Measurements from ENCODE around the gene PAGR1. TPM values are rescaled to one million over a fixed set of nuclear protein-coding genes. Genes with fewer than 3 reads are reported as not detected.
"Not testable (repeated sequence)": the region's sequence is repeated elsewhere in the genome, so short reads cannot be mapped to it uniquely, and the experiment has no call there.

Gene PAGR1
- total and polyA plus RNA-seq, 2 of the 8 experiments (the other 6 are each of a cell fraction or from before 2014, with no cell fraction given), result 35.4 to 56.4 TPM

GRCh38 chr16:29869067-29869466 is 53.1 kb downstream of the PAGR1 start:
- H3K14ac ChIP-seq (ENCODE audit: insufficient read length); H3K4ac ChIP-seq (replicated peaks; ENCODE audit: insufficient read length, low read depth, low read length); H2AFZ ChIP-seq (ENCODE audit: low read length); DNase-seq (ENCODE audit: low read depth in 1 of 2, low spot score in 2 of 2); H2BK15ac ChIP-seq (ENCODE audit: low read length); H3K36me3 ChIP-seq (ENCODE audit: control insufficient read depth in 2 of 4, insufficient read depth in 4 of 4, low read length in 3 of 4); H3K9me3 ChIP-seq (ENCODE audit: insufficient read depth in 2 of 2, low read depth in 1 of 2, low read length in 1 of 2); H2BK120ac ChIP-seq (replicated peaks; ENCODE audit: low read depth, low read length); H2BK12ac ChIP-seq (ENCODE audit: low read depth, low read length); H3K56ac ChIP-seq (replicated peaks; ENCODE audit: insufficient read length, low read depth, low read length); H3K79me2 ChIP-seq (ENCODE audit: control insufficient read depth in 1 of 2, insufficient read depth in 2 of 2, low read length in 2 of 2); H3K27ac ChIP-seq (ENCODE audit: low read depth, low read length); H3K9ac ChIP-seq (replicated peaks in 1 of 4; ENCODE audit: extremely low read depth in 1 of 4, low read depth in 3 of 4, low read length in 3 of 4); H4K20me1 ChIP-seq (replicated peaks in 1 of 2; ENCODE audit: control insufficient read depth in 1 of 2, insufficient read depth in 2 of 2, low read length in 2 of 2); H2BK5ac ChIP-seq (ENCODE audit: low read depth, low read length); H3K23ac ChIP-seq (ENCODE audit: insufficient read length); H2AK5ac ChIP-seq (ENCODE audit: low read depth, low read length); H3K79me1 ChIP-seq (ENCODE audit: low read depth, low read length); H4K91ac ChIP-seq (replicated peaks; ENCODE audit: insufficient read length, low read length); H3K4me1 ChIP-seq (replicated peaks in 1 of 4; ENCODE audit: control insufficient read depth in 3 of 4, insufficient read depth in 4 of 4, low read length in 3 of 4); H3K23me2 ChIP-seq (ENCODE audit: low read depth, low read length); H4K5ac ChIP-seq (ENCODE audit: insufficient read length, low read depth, low read length); H3K18ac ChIP-seq (ENCODE audit: extremely low read depth, low read length); FAIRE-seq; H3K27me3 ChIP-seq (replicated peaks in 1 of 4; ENCODE audit: control insufficient read depth in 3 of 4, extremely low read depth in 1 of 4, insufficient read depth in 3 of 4, low read length in 3 of 4); H3K4me3 ChIP-seq (ENCODE audit: extremely low read depth in 1 of 4, insufficient read depth in 2 of 4, low read depth in 3 of 4, low read length in 4 of 4); H3K4me2 ChIP-seq (ENCODE audit: insufficient read depth in 1 of 2, low read depth in 2 of 2, low read length in 2 of 2); H4K8ac ChIP-seq (ENCODE audit: extremely low read depth, insufficient read depth, low read length); H2BK20ac ChIP-seq (ENCODE audit: low read length): not testable (repeated sequence)
- ChIA-PET POLR2A (ENCODE audit: partially characterized antibody) (interaction anchor here (0.6 to 1.3 kb wide), 4 partner anchors 9 to 152 kb away, joined by 3 to 4 read pairs (median 4); no protein-coding TSS in a partner anchor), CTCF (ENCODE audit: partially characterized antibody) (interaction anchor here (0.6 to 2.4 kb wide), 6 partner anchors 8 to 212 kb away, joined by 3 to 4 read pairs (median 3); partner anchors contain the start of gene TLCD3B)
- 92% methylated on average over 8 of the region's 8 CpGs; no CpG with 5 or more reads in 1 of the 2 experiments for WGBS, 2 experiments (ENCODE audit: extremely low coverage in 1 of 2, insufficient coverage in 1 of 2, insufficient read length in 1 of 2, insufficient replicate concordance in 2 of 2, low coverage in 1 of 2, low lambda C conversion rate in 2 of 2, missing lambda C conversion rate in 1 of 2)

Small RNA genes within 50 kb of the gene (small RNA-seq; reads per million reads assigned to genes)
- not detected for gene AC009133.6 (ENCODE audit: insufficient read depth)
- gene AC120114.4 (ENCODE audit: insufficient read depth), result not detected

Other genes with a start within 250 kb of the PAGR1 start
- 1.6 and 1.8 TPM in 2 replicates for gene SPN, start 152.9 kb upstream of the PAGR1 start, total RNA-seq (2021; fragmentation: NEBNext Ultra II Directional; extraction: Animal tissue kit (Norgen Biotek cat#: 25700))
- 1.3 and 1.5 TPM in 2 replicates for gene SPN, start 152.9 kb upstream of the PAGR1 start, polyA plus RNA-seq (2011; rRNA removed)
- 102 and 106 TPM in 2 replicates for gene QPRT, start 137.0 kb upstream of the PAGR1 start, total RNA-seq (2021; fragmentation: NEBNext Ultra II Directional; extraction: Animal tissue kit (Norgen Biotek cat#: 25700))
- 89.0 and 119 TPM in 2 replicates for gene QPRT, start 137.0 kb upstream of the PAGR1 start, polyA plus RNA-seq (2011; rRNA removed)
- not detected in 2 replicates for gene C16orf54, start 70.2 kb upstream of the PAGR1 start, total RNA-seq (2021; fragmentation: NEBNext Ultra II Directional; extraction: Animal tissue kit (Norgen Biotek cat#: 25700))
- not detected in 2 replicates for gene C16orf54, start 70.2 kb upstream of the PAGR1 start, polyA plus RNA-seq (2011; rRNA removed)
- not detected in 2 replicates for gene ZG16, start 37.9 kb upstream of the PAGR1 start, total RNA-seq (2021; fragmentation: NEBNext Ultra II Directional; extraction: Animal tissue kit (Norgen Biotek cat#: 25700))
- gene ZG16, start 37.9 kb upstream of the PAGR1 start, polyA plus RNA-seq (2011; rRNA removed), result not detected in 2 replicates
- 142 and 145 TPM in 2 replicates for gene KIF22, start 25.4 kb upstream of the PAGR1 start, total RNA-seq (2021; fragmentation: NEBNext Ultra II Directional; extraction: Animal tissue kit (Norgen Biotek cat#: 25700))
- 139 and 161 TPM in 2 replicates for gene KIF22, start 25.4 kb upstream of the PAGR1 start, polyA plus RNA-seq (2011; rRNA removed)
- gene MAZ, start 9.6 kb upstream of the PAGR1 start, total RNA-seq (2021; fragmentation: NEBNext Ultra II Directional; extraction: Animal tissue kit (Norgen Biotek cat#: 25700)), result 376 and 380 TPM in 2 replicates
- 219 and 357 TPM in 2 replicates for gene MAZ, start 9.6 kb upstream of the PAGR1 start, polyA plus RNA-seq (2011; rRNA removed)
- 12.8 and 16.6 TPM in 2 replicates for gene PRRT2, start 4.0 kb upstream of the PAGR1 start, total RNA-seq (2021; fragmentation: NEBNext Ultra II Directional; extraction: Animal tissue kit (Norgen Biotek cat#: 25700))
- 32.6 and 49.7 TPM in 2 replicates for gene PRRT2, start 4.0 kb upstream of the PAGR1 start, polyA plus RNA-seq (2011; rRNA removed)
- gene MVP, start 4.3 kb downstream of the PAGR1 start, total RNA-seq (2021; fragmentation: NEBNext Ultra II Directional; extraction: Animal tissue kit (Norgen Biotek cat#: 25700)), result 1.9 and 2.9 TPM in 2 replicates
- gene MVP, start 4.3 kb downstream of the PAGR1 start, polyA plus RNA-seq (2011; rRNA removed), result 1.9 and 4.3 TPM in 2 replicates
- gene CDIPT, start 47.1 kb downstream of the PAGR1 start, total RNA-seq (2021; fragmentation: NEBNext Ultra II Directional; extraction: Animal tissue kit (Norgen Biotek cat#: 25700)), result 69.2 and 70.9 TPM in 2 replicates
- gene CDIPT, start 47.1 kb downstream of the PAGR1 start, polyA plus RNA-seq (2011; rRNA removed), result 140 and 190 TPM in 2 replicates
- gene SEZ6L2, start 83.4 kb downstream of the PAGR1 start, total RNA-seq (2021; fragmentation: NEBNext Ultra II Directional; extraction: Animal tissue kit (Norgen Biotek cat#: 25700)), result 43.5 and 46.6 TPM in 2 replicates
- gene SEZ6L2, start 83.4 kb downstream of the PAGR1 start, polyA plus RNA-seq (2011; rRNA removed), result 47.7 and 65.7 TPM in 2 replicates
- gene ASPHD1, start 84.3 kb downstream of the PAGR1 start, total RNA-seq (2021; fragmentation: NEBNext Ultra II Directional; extraction: Animal tissue kit (Norgen Biotek cat#: 25700)), result 17.8 and 18.6 TPM in 2 replicates
- 14.1 and 14.5 TPM in 2 replicates for gene ASPHD1, start 84.3 kb downstream of the PAGR1 start, polyA plus RNA-seq (2011; rRNA removed)
- gene KCTD13, start 110.1 kb downstream of the PAGR1 start, total RNA-seq (2021; fragmentation: NEBNext Ultra II Directional; extraction: Animal tissue kit (Norgen Biotek cat#: 25700)), result 10.8 and 12.3 TPM in 2 replicates
- 9.2 and 14.0 TPM in 2 replicates for gene KCTD13, start 110.1 kb downstream of the PAGR1 start, polyA plus RNA-seq (2011; rRNA removed)
- gene TMEM219, start 145.9 kb downstream of the PAGR1 start, total RNA-seq (2021; fragmentation: NEBNext Ultra II Directional; extraction: Animal tissue kit (Norgen Biotek cat#: 25700)), result 60.2 and 64.9 TPM in 2 replicates
- gene TMEM219, start 145.9 kb downstream of the PAGR1 start, polyA plus RNA-seq (2011; rRNA removed), result 116 and 150 TPM in 2 replicates
- 32.6 and 34.2 TPM in 2 replicates for gene TAOK2, start 157.7 kb downstream of the PAGR1 start, total RNA-seq (2021; fragmentation: NEBNext Ultra II Directional; extraction: Animal tissue kit (Norgen Biotek cat#: 25700))
- 13.5 and 18.0 TPM in 2 replicates for gene TAOK2, start 157.7 kb downstream of the PAGR1 start, polyA plus RNA-seq (2011; rRNA removed)
- 17.7 and 18.5 TPM in 2 replicates for gene HIRIP3, start 179.5 kb downstream of the PAGR1 start, total RNA-seq (2021; fragmentation: NEBNext Ultra II Directional; extraction: Animal tissue kit (Norgen Biotek cat#: 25700))
- 11.9 and 14.0 TPM in 2 replicates for gene HIRIP3, start 179.5 kb downstream of the PAGR1 start, polyA plus RNA-seq (2011; rRNA removed)
- 91.2 and 92.7 TPM in 2 replicates for gene INO80E, start 180.1 kb downstream of the PAGR1 start, total RNA-seq (2021; fragmentation: NEBNext Ultra II Directional; extraction: Animal tissue kit (Norgen Biotek cat#: 25700))
- 43.0 and 110 TPM in 2 replicates for gene INO80E, start 180.1 kb downstream of the PAGR1 start, polyA plus RNA-seq (2011; rRNA removed)
- 10.3 and 13.9 TPM in 2 replicates for gene DOC2A, start 194.9 kb downstream of the PAGR1 start, total RNA-seq (2021; fragmentation: NEBNext Ultra II Directional; extraction: Animal tissue kit (Norgen Biotek cat#: 25700))
- gene DOC2A, start 194.9 kb downstream of the PAGR1 start, polyA plus RNA-seq (2011; rRNA removed), result 20.7 and 34.2 TPM in 2 replicates
- not detected in 2 replicates for gene C16orf92, start 207.0 kb downstream of the PAGR1 start, total RNA-seq (2021; fragmentation: NEBNext Ultra II Directional; extraction: Animal tissue kit (Norgen Biotek cat#: 25700))
- not detected in 2 replicates for gene C16orf92, start 207.0 kb downstream of the PAGR1 start, polyA plus RNA-seq (2011; rRNA removed)
- gene TLCD3B, start 215.1 kb downstream of the PAGR1 start, total RNA-seq (2021; fragmentation: NEBNext Ultra II Directional; extraction: Animal tissue kit (Norgen Biotek cat#: 25700)), result 26.9 and 27.8 TPM in 2 replicates
- 15.2 and 23.0 TPM in 2 replicates for gene TLCD3B, start 215.1 kb downstream of the PAGR1 start, polyA plus RNA-seq (2011; rRNA removed)
- gene ALDOA, start 249.6 kb downstream of the PAGR1 start, total RNA-seq (2021; fragmentation: NEBNext Ultra II Directional; extraction: Animal tissue kit (Norgen Biotek cat#: 25700)), result 1,083 and 1,146 TPM in 2 replicates
- gene ALDOA, start 249.6 kb downstream of the PAGR1 start, polyA plus RNA-seq (2011; rRNA removed), result 1,072 and 1,397 TPM in 2 replicates